TTC549 (cell line): ENCODE measurements around the gene CXCL10.
A peak's percentile ranks its signal among the peaks of the same experiment; 100 is the strongest.
"Not testable (repeated sequence)": the region's sequence is repeated elsewhere in the genome, so short reads cannot be mapped to it uniquely, and the experiment has no call there.

Experiments used
- FAIRE-seq: peaks from 2 replicates; lab custom pipeline; 2012; peaks lifted over from hg19 to GRCh38; lab: Jason Lieb, UNC

Gene CXCL10

GRCh38 chr4:76024065-76024464 lies 768 bp upstream of the CXCL10 start:
- no peak for FAIRE-seq

- no peak for FAIRE-seq
These were observed 620 bp downstream of the CXCL10 start for GRCh38 chr4:76022677-76023076.

- FAIRE-seq: no peak
These were observed 1.3 kb downstream of the CXCL10 start for GRCh38 chr4:76022031-76022430.

GRCh38 chr4:76017056-76017686 lies 6.1 kb downstream of the CXCL10 start:
- no peak for FAIRE-seq

- no peak for FAIRE-seq
These were observed 6.9 kb downstream of the CXCL10 start for GRCh38 chr4:76016393-76016792.

- FAIRE-seq: no peak
These were observed 9.8 kb downstream of the CXCL10 start for GRCh38 chr4:76013540-76013939.

- FAIRE-seq: no peak
These were observed 10.9 kb downstream of the CXCL10 start for GRCh38 chr4:76012388-76012801.

GRCh38 chr4:76011700-76012387 lies 11.5 kb downstream of the CXCL10 start:
- FAIRE-seq: no peak

- FAIRE-seq: no peak
These were observed 12.2 kb downstream of the CXCL10 start for GRCh38 chr4:76011018-76011670.

GRCh38 chr4:76010576-76010975 lies 12.7 kb downstream of the CXCL10 start:
- no peak for FAIRE-seq

- no peak for FAIRE-seq
These were observed 14.0 kb downstream of the CXCL10 start for GRCh38 chr4:76009311-76009710.

- FAIRE-seq: no peak
These were observed 16.0 kb downstream of the CXCL10 start, which contains the start of gene CXCL9 for GRCh38 chr4:76007089-76007862. Gene CXCL9, minus strand, starts transcription at chr4:76007509. Its CDS starts 60 bp downstream, at chr4:76007449.

- FAIRE-seq: no peak
These were observed 19.7 kb downstream of the CXCL10 start for GRCh38 chr4:76003620-76004019.

GRCh38 chr4:76003035-76003434 lies 20.3 kb downstream of the CXCL10 start:
- FAIRE-seq: no peak

GRCh38 chr4:76002176-76002575 lies 21.1 kb downstream of the CXCL10 start:
- FAIRE-seq: no peak

GRCh38 chr4:76001700-76002099 lies 21.6 kb downstream of the CXCL10 start:
- FAIRE-seq: no peak

GRCh38 chr4:76000279-76000678 lies 23.0 kb downstream of the CXCL10 start:
- FAIRE-seq: no peak

GRCh38 chr4:75998525-75999147 lies 24.7 kb downstream of the CXCL10 start:
- not testable (repeated sequence) for FAIRE-seq

- FAIRE-seq: no peak
These were observed 25.4 kb downstream of the CXCL10 start for GRCh38 chr4:75997946-75998345.

- FAIRE-seq: no peak
These were observed 26.2 kb downstream of the CXCL10 start for GRCh38 chr4:75997081-75997480.

- FAIRE-seq: peak; percentile 37
These were observed 27.6 kb downstream of the CXCL10 start for GRCh38 chr4:75995727-75996126.

GRCh38 chr4:75992462-75992861 lies 30.8 kb downstream of the CXCL10 start:
- FAIRE-seq: no peak
